IPS-NIHi7 (cell line): ENCODE data around the gene TIA1.
"Not testable (repeated sequence)": the region's sequence is repeated elsewhere in the genome, so short reads cannot be mapped to it uniquely, and the experiment has no call there.

Experiments
- DNase-seq: peaks from one replicate; pipeline ENCODE4 v3.0.0; 2012; ENCODE audit warnings: mixed read lengths; ENCODE audit errors: extremely low spot score

Gene TIA1

GRCh38 chr2:70214953-70215549, 33.4 kb downstream of the TIA1 start:
- no peak for DNase-seq

DNA sequence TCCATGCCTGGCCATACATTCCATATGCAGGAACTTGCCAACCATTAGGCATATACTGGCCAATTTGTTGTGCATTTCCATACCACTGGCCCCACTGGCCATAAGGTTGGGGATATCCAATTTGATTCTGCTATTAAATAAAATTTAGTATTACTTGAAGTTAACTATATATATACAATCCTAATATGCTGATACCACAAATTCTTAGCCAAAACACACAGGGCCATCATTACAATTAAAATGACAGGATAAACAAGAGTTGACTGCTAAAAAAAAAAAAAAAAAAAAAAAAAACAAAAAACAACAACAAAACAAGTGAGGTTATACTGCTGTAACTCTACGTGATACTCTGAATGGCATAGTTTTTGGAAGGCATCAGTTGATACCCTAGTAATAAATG, 34.1 kb downstream of the TIA1 start:
- no peak for DNase-seq

- no peak for DNase-seq
These were observed 36.0 kb downstream of the TIA1 start for GRCh38 chr2:70212298-70212932.

DNA sequence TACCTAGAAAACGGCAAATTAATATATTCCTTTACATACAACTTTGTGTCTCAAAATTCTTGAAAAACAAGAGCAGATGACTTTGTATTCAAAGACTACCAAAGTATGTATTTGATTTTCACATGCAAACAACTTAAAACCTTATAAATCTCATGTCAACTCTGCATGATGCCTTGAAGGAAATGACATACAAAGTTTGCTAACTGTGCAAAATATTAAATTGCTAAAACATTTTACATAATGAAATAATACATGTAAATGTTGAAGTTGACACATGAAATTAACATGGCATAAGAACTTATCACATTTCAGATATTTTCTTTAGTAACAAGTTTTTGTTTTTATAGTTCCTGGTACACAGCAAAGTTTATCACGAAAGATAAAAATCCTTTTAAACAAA, 36.8 kb downstream of the TIA1 start:
- no peak for DNase-seq

DNA sequence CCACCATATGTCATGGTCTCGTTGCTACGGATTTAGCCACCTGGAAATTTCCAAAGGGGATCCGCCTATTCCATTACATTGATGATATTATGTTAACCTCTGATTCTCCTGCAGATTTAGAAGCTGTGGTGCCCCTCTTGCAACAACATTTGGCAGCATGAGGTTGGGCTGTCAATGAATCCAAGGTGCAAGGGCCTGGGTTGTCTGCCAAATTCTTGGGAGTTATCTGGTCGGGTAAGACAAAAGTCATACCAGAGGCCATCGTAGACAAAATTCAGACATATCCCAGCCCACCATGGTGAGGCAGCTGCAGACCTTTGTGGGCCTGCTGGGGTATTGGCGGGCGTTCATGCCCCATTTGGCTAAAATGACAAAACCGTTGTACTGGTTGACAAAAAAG, 44.0 kb downstream of the TIA1 start:
- DNase-seq: no peak

DNA sequence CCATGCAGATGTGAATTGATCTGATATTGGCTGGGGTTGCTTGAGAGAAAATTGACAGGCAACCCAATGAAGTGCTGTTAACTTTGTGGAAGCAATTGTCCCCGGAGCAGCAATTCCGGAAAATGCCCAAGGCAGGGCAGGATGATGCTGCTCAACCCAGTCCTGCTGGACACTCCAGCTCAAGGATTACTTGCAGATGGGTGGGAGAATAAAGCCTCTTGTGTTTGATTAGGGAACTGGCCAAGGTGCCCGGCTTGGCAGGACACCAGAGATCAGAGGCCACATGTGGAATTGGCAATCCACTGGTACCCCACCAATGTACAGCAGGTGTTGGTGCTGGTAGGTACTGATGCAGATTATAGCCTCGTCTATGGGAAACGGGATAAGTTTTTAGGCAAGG, 45.3 kb downstream of the TIA1 start:
- DNase-seq: no peak

- no peak for DNase-seq
These were observed 46.1 kb downstream of the TIA1 start for GRCh38 chr2:70202236-70202806.

DNA sequence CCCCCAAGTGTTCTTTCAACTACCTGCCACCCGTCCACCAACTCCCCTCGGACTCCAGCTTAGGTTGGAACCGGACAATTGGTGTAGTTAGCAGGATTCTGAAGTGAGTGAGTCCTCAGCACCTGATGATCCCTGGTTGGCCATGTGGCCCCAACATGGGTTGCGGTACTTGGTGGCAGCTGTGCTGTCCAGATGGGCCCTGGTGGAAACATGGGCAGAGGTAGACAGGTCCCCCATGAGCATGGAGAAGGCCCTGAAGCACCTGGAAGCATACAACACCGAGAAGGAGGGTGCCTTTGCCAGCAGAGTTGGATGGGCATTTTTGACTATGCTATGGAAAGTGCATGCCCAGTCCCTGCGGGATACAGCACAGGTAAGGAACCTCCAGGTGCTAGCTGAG, 46.6 kb downstream of the TIA1 start:
- no peak for DNase-seq

- no peak for DNase-seq
These were observed 47.1 kb downstream of the TIA1 start for GRCh38 chr2:70201225-70201768.

DNA sequence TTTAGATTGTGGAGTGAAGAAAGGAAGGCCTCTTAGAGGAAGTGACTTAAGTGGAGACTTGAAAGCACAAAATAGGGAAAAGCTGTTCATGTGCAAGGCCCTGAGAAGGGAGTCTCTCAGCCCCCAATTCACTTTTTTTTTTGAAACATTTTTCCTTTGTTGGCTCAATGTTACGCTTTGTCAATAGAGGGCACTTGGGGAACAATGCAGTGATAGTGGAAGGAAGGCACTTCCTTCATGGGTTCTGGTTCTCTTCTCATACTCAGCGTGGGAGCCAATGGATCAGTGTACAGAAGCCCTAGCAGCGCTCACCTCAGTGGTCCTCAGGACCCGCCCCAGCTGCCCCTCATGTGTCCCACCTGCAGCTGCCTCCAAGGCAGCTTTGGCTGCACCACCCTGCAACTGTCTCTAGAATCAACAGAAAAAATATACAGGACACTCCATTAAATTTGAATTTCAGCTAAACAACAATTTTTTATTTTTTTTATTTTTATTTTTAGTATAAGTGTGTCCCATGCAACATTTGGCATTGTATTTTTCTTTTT, 49.0 kb downstream of the TIA1 start:
- DNase-seq: no peak

GRCh38 chr2:70192516-70192915, 55.9 kb downstream of the TIA1 start:
- DNase-seq: no peak

- DNase-seq: no peak
These were observed 57.1 kb downstream of the TIA1 start for GRCh38 chr2:70191244-70191735.

DNA sequence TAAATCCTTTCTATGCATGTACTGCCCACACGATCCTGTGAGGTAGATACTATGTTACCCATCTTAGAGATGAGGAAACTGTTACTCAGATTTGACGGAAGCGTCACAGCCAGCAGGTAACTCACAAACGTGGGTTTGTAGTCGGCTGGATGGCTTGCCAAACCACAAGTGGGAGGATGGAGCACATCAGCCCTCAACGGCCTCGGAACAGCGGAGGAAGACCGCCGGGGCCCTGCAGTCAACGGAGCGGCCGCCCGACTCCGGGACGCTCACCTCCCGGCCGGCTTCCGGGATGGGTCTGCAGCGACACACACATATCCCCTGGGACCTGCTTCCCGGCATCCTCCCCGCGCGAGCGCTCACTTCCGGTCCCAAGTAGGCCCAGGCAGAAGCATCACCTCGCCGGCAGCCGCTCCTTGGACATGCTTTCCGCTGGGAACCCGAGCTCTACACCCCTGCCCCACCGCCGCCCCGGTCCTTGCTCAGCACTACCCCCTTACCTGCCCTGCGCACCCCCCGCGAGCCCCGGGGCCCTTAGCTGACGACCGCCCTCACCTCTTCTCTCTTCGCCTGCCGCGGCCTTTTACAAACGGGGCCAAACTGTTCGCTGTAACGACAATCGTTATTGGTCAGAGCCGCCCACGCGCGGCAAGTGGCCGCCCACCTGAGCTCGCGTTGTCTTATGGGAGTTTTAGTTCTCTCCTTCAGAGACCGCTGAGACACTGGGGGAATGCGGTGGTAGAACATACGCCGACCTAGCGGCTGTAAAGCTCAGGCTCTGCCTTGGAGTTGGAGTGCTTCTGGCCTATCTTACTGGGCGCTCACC, 57.8 kb downstream of the TIA1 start, which contains the start of gene C2orf42:
C2orf42 (minus strand) TSS at position 602 of the 826 bp plus-strand sequence. CDS start 9,034 bp downstream, outside the sequence.
- peak; percentile 97 for DNase-seq

DNA sequence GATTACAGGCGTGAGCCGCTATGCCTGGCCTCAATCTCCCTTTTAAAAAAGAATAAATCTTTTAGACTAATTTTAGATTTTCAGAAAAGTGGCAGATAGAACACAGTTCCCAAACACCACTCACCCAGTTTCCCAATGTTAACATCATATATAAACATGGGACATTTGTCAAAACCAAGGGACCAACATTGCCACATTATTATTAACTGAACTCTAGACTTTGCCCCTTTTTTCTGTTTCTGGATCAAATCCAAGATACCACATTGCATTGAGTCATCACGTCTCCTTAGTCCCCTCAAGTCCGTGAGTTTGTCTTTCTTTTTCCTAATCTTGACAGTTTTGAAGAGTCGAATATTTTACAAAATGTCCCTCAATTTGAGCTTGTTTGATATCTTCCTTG, 60.0 kb downstream of the TIA1 start:
- DNase-seq: no peak

DNA sequence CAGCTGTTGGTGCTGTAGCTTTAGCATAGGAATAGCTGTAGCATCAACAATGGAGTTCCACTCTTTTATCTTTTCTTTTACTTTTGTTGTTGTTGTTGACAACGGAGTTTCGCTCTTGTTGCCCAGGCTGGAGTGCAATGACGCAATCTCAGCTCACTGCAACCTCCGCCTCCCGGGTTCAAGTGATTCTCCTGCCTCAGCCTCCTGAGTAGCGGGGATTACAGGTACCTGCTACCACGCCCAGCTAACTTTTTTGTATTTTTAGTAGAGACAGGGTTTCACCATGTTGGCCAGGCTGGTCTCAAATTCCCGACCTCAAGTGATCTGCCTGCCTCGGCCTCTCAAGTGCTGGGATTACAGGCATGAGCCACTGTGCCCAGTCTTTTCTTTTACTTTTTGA, 61.3 kb downstream of the TIA1 start:
- DNase-seq: not testable (repeated sequence)

DNA sequence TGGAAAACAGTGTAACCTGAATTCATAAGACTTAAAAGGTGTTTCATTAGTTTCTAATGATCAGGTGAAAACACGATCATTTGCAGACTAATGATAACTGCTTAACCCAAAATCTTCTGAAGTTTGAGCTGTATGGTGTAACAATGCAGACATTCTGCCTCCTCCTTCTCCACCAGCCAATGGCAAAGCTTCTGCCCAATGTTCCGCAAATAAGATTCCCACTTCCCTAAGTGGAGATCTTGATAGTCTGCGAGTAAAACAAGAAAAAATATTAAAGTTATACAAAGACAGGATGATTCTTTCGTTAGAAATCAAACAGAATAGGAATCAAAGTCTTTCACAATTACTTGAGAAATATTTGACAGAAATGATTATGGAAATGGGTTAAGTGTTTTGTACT, 65.7 kb downstream of the TIA1 start:
- no peak for DNase-seq

DNA sequence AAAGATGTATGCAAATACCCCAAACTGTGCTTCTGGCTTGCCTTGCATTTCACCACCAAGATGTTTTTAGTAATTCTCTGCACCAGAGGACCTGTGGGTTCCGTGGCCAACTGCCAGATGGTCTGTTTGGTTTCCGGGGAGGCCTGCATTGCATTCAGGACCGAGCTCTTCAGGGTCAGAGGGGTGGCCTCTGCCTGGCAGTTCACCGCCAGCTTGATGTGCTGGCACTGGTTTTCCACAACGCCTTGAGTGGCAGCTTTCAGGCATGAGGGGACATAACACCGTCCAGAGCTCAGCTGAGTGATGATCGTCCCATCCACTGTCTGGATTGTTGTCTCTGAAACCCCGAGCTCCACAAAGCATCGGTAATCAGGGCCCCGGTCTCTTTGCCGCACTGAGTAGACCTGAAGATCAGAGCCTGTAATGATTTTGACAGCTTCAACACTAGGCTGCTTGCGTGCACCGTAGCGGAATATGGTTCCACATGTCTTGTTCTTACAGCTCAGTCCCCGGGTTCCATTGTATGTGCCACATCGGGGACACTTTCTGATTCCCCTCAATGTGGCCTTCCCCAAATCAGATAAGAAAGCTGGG, 67.0 kb downstream of the TIA1 start:
- DNase-seq: no peak

- no peak for DNase-seq
These were observed 74.9 kb downstream of the TIA1 start for GRCh38 chr2:70173520-70173919.

DNA sequence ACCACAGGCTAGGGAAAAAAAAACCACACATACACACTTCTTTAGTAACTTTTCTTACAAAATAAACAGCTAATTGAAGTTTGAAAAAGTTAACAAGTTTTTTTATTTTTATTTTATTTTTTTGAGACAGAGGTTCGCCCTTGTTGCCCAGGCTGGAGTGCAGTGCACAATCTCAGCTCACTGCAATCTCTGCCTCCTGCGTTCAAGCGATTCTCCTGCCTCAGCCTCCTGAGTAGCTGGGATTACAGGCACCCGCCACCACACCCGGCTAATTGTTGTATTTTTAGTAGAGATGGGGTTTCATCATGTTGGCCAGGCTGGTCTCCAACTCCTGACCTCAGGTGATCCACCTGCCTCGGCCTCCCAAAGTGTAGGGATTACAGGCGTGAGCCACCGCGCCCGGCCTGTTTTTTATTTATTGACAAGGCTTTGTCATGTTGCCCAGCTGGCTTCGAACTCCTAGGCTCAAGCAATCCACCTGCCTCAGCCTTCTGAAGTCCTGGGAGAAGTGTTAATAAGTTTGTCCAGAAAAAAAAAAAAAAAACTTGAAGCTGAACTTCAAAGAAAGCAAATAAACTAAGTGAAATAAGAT, 78.7 kb downstream of the TIA1 start:
- not testable (repeated sequence) for DNase-seq

GRCh38 chr2:70161069-70161534, 87.3 kb downstream of the TIA1 start:
- DNase-seq: no peak

GRCh38 chr2:70160545-70160944, 87.9 kb downstream of the TIA1 start:
- DNase-seq: no peak
